DOHH2 (cell line): Measurements from ENCODE around the gene PPP1R15B.
A peak's percentile ranks its signal among the peaks of the same experiment; 100 is the strongest.

Experiments
- H3F3A ChIP-seq: fragments of 200-600 bp; sonication (generic), shearing (Covaris generic); 2 replicates; pipeline ENCODE4 v1.6.0; 2016; ENCODE audit warnings: antibody characterized with exemption, mild to moderate bottlenecking; ENCODE audit not compliant: control insufficient read depth, insufficient read depth
- H3K27ac ChIP-seq: fragments of 200-600 bp; sonication (generic); 2 replicates; pipeline ENCODE4 v1.5.1; 2014; ENCODE audit warnings: low read depth, mild to moderate bottlenecking, low read length, moderate library complexity
- H3K27me3 ChIP-seq: fragments of 200-600 bp; sonication (generic); 2 replicates; pipeline ENCODE4 v1.6.1; 2014; ENCODE audit warnings: mild to moderate bottlenecking, low read length, mixed read lengths; ENCODE audit not compliant: control insufficient read depth
- H3K36me3 ChIP-seq: fragments of 200-600 bp; sonication (generic); 2 replicates; pipeline ENCODE4 v1.6.1; 2014; ENCODE audit warnings: mild to moderate bottlenecking, low read length, moderate library complexity, mixed read lengths; ENCODE audit not compliant: control insufficient read depth
- H3K4me1 ChIP-seq: fragments of 200-600 bp; sonication (generic); 2 replicates; pipeline ENCODE4 v1.6.1; 2014; ENCODE audit warnings: mild to moderate bottlenecking, low read length, mixed read lengths; ENCODE audit not compliant: control insufficient read depth
- H3K4me2 ChIP-seq: fragments of 200-600 bp; sonication (generic); 2 replicates; pipeline ENCODE4 v1.6.0; 2014; ENCODE audit warnings: mild to moderate bottlenecking, low read length, moderate library complexity
- H3K4me3 ChIP-seq: fragments of 200-600 bp; sonication (generic); 2 replicates; pipeline ENCODE4 v1.5.1; 2014; ENCODE audit warnings: mild to moderate bottlenecking, low read length, mixed read lengths
- H3K79me2 ChIP-seq: fragments of 200-600 bp; sonication (generic); 2 replicates; pipeline ENCODE4 v1.6.1; 2014; ENCODE audit warnings: mild to moderate bottlenecking, low read length, mixed read lengths; ENCODE audit not compliant: control insufficient read depth
- H3K9me2 ChIP-seq: fragments of 200-600 bp; sonication (generic); replicated peaks from 2 replicates; pipeline ENCODE4 v1.6.1; 2014; ENCODE audit warnings: mild to moderate bottlenecking, low read length, mixed read lengths; ENCODE audit not compliant: control insufficient read depth
- H3K9me3 ChIP-seq: fragments of 200-600 bp; sonication (generic); 2 replicates; pipeline ENCODE4 v1.6.1; 2014; ENCODE audit warnings: antibody characterized with exemption, low read length, mixed read lengths; ENCODE audit not compliant: control insufficient read depth, insufficient read depth
- H4K20me1 ChIP-seq: fragments of 200-600 bp; sonication (generic); 2 replicates; pipeline ENCODE4 v1.6.0; 2014; ENCODE audit warnings: low read depth, mild to moderate bottlenecking, antibody characterized with exemption, low read length, moderate library complexity; ENCODE audit not compliant: control insufficient read depth, insufficient read depth
- EZH2phosphoT487 ChIP-seq: fragments of 200-600 bp; sonication (generic); IDR thresholded peaks from 2 replicates; pipeline ENCODE4 v1.6.1; 2017; ENCODE audit warnings: borderline replicate concordance, mild to moderate bottlenecking, antibody characterized with exemption, low read length, moderate library complexity, mixed read lengths
- TF ChIP-seq, protein P1 (sequence below): fragments of 200-600 bp; sonication (generic); IDR thresholded peaks from one replicate; pipeline ENCODE4 v1.5.1; 2014; ENCODE audit warnings: antibody characterized with exemption, mild to moderate bottlenecking, low read depth, low read length; ENCODE audit not compliant: poor library complexity, severe bottlenecking

PPP1R15B gene

DNA sequence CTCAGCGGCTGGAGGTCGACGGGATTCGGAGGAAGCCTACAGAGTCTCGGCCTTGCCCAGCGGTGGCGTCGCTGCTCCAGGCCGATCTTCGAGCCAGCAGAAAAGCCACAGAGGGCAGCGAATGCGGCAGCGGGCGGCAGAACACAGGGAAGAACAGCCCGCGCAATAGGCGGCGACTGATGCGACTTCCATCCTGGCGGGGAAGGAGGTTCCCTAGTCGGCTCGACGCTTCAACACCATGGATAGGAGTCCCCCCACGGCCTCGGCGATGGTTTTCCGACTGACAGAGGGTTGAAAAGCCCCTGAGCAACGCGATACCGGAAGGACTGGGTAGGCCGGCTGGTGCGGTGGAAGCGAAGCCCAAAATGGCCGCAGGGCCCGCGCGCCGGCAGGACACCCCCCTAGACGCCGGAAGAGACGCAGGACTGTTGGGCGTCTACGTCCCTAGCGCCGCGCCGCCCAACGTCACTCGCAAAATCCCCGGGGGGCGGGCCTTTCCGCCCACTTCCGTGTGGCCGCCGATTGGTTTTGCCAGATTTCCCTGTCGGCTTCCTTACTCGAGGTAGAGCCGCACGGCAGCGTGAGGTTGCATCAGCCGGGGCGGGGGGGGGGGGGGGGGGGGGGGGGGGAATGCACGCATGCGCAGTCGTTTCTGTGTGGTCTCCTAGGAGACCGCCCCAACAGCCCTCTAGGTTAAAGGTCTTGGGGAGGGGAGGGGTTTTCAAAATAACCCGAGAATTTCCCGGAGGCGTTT lies at the start of gene PPP1R15B:
TSS of gene PPP1R15B (minus strand) at position 367 of the 754 bp plus-strand sequence. CDS start 406 bp downstream, outside the sequence.
- no peaks in the 10 kb centered on the region for H3K9me3 ChIP-seq
- H3K36me3 ChIP-seq, result peaks cover 50% of the 10 kb centered on the region
- peaks cover 66% of the 10 kb centered on the region for H3K79me2 ChIP-seq
- H3K27me3 ChIP-seq, result no peaks in the 10 kb centered on the region
- peaks cover 27% of the 10 kb centered on the region for H3K4me1 ChIP-seq
- TF ChIP-seq EZH2phosphoT487, result no peak
- TF ChIP-seq, protein P1, sequence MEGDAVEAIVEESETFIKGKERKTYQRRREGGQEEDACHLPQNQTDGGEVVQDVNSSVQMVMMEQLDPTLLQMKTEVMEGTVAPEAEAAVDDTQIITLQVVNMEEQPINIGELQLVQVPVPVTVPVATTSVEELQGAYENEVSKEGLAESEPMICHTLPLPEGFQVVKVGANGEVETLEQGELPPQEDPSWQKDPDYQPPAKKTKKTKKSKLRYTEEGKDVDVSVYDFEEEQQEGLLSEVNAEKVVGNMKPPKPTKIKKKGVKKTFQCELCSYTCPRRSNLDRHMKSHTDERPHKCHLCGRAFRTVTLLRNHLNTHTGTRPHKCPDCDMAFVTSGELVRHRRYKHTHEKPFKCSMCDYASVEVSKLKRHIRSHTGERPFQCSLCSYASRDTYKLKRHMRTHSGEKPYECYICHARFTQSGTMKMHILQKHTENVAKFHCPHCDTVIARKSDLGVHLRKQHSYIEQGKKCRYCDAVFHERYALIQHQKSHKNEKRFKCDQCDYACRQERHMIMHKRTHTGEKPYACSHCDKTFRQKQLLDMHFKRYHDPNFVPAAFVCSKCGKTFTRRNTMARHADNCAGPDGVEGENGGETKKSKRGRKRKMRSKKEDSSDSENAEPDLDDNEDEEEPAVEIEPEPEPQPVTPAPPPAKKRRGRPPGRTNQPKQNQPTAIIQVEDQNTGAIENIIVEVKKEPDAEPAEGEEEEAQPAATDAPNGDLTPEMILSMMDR, result no peak
- H3K9me2 ChIP-seq, result no peaks in the 10 kb centered on the region
- H3F3A ChIP-seq, result peaks cover 4% of the 10 kb centered on the region; the same call in 1 of the 2 replicates
- peaks cover 44% of the 10 kb centered on the region for H4K20me1 ChIP-seq
- H3K4me2 ChIP-seq, result peak within 1 kb of the TSS; percentile 89
- peak within 1 kb of the TSS; percentile 96 for H3K4me3 ChIP-seq
- H3K27ac ChIP-seq, result peak within 1 kb of the TSS; percentile 77

DNA sequence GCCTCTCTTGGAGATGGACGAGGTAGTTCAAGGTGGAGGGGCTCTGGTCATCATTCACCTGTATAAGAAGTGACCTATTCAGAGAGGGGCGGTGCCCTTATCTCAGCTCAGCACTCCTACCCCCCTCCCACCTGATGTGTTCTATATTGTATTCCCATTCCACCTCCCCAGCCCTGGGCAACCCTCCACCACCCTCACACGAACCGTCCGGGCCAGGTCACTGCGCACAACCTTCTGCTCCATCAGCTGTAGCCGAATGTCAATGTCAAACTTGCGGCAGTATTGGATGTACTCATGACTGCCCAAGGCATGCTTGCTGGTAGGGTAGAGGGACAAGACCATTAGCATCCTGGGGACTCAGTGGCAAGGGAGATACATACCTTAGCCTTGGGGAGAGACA lies 48.7 kb upstream of the PPP1R15B start:
- Histone ChIP-seq H3K9me3 (no peaks in the 10 kb centered on the region), H3K27me3 (peaks cover 2% of the 10 kb centered on the region; the same call in 1 of the 2 replicates), H3K4me1 (peaks cover 47% of the 10 kb centered on the region), H3K79me2 (no peaks in the 10 kb centered on the region), H3K4me2 (no peak overlapping the region), H3K36me3 (peaks cover 19% of the 10 kb centered on the region), H3K27ac (no peak overlapping the region), H3K4me3 (no peak overlapping the region), H3F3A (no peaks in the 10 kb centered on the region), H4K20me1 (no peaks in the 10 kb centered on the region), H3K9me2 (no peaks in the 10 kb centered on the region)
- no peak for TF ChIP-seq EZH2phosphoT487
- TF ChIP-seq, protein P1, result no peak

DNA sequence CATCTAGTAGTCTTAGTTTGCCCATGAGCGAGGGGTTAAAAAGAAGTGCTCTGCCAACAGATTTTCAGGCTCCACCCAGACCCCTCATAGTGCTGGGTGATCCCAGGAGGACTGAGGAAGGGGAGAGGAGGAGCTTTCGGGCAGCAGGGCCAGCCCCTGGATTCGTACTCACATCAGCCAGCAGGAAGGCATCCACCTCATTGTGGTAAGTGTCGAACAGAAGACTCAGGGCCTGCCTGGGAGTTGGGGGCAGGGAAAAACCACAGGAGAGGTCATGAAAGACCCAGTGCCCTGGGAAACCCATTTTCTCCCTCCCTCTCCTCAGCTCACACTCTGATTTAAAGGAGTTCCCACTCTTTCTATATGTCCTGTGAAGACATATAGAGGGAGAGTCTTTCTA lies 48.1 kb upstream of the PPP1R15B start:
- TF ChIP-seq EZH2phosphoT487, result no peak
- TF ChIP-seq, protein P1, result no peak
- H3K4me1 ChIP-seq, result peaks cover 40% of the 10 kb centered on the region

More for the DNA sequence above, 48.1 kb upstream of the PPP1R15B start:
- Histone ChIP-seq H3K79me2 (no peaks in the 10 kb centered on the region), H3K4me3 (no peak overlapping the region), H3K4me2 (no peak overlapping the region), H4K20me1 (no peaks in the 10 kb centered on the region), H3K27me3 (peaks cover 2% of the 10 kb centered on the region; the same call in 1 of the 2 replicates), H3F3A (no peaks in the 10 kb centered on the region), H3K9me2 (no peaks in the 10 kb centered on the region), H3K36me3 (peaks cover 19% of the 10 kb centered on the region), H3K27ac (no peak overlapping the region), H3K9me3 (no peaks in the 10 kb centered on the region)
